Stimulated activated CD8-positive, alpha-beta memory T cell treated with anti-CD3 and anti-CD28 coated beads, Interleukin-12 subunit alpha, Interleukin-12 subunit beta, amount 100 ng/mL, for 4 hours (primary cell): ENCODE results near the gene HOXA9.
A peak's percentile ranks its signal among the peaks of the same experiment; 100 is the strongest.

Experiments used
- DNase-seq: peaks from one replicate; pipeline ENCODE4 v3.0.0-alpha.2; 2020; ENCODE audit warnings: low read depth

Gene HOXA9

DNA sequence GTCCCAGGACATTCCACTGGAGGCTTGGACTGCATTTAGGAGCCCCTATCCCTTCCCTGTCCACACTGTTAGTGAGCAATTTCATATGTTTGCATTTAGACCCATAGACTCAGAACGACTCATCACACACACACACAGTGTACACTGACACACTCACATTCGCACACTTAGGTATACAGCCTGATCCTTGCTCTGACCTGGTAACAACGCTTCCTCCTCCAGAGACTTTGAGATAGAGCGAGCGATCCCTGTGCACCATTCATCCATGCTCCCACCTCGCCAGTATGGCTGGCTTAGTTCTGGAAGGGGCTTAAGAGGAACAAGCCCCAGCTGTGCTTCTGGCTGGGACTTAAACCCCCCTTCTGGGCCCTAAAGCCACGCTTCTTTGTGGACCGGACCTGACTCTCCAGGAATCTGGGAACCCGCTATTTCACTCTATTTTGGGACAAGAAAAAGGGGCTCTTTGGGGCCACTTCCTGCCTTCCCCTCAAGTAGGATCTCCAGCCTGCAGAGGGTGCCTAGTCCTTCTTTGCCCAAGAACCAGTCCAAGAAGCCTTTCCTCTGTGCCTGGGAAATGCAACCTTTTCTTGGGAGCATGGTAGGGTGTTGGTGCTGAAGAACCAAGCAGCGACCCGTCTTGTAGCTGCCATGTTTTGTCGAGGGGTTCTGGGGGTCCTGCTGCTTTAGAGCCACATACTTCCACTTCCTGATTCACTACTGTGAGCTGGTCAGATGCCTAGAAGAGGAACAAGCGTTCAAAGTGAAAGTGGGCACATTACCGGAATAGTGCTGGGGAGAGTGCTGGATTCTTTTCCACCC, 35.6 kb upstream of the HOXA9 start:
- no peak for DNase-seq

DNA sequence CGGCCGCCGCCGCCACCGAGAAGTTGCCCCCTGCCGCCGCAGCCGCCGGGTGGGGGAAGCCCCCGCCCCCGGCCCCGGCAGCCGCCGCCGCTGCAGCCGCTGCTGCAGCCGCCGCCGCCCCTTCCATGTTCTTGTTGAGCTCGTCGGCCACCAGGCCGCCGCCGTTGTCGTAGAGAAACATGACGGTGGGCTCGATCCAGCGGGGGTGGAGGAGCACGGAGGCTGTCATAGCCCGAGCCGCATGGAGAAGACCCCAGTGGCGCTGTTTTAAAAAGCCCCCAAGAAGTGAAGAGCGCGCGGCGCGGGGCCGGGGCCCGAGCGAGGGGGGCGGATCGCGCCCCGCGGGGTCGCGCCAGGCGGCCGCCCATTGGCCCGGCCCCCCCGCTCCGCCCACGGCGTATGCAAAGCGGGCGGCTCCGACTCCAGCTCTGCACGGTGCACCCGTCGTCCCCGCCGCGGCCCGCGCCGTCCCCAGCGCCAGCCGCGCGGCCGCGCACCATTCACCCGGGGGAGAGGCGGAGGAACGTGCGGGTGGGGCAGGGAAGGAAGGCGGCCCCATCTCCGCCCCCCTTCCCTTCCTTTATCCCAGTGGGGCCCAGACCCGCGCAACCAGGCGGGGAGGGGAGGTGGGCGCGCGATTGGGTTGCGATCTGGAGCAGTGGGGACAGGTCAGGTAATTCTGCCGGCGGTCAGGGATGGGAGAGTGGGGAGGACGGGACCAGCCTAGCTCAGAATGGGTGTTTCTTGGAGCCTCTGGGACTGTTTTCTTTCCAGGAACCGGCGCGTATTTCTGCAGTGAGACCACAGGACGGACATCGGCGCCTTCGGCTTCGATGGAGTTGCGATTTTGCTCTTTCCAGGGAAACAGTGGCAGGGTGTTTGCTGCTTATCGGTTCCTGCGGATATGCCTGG, 34.8 kb upstream of the HOXA9 start, which contains the start of gene HOXA13:
HOXA13 (minus strand) TSS at position 243 of the 912 bp plus-strand sequence; CDS start at position 229, 14 bp downstream.
- DNase-seq = no peak

DNA sequence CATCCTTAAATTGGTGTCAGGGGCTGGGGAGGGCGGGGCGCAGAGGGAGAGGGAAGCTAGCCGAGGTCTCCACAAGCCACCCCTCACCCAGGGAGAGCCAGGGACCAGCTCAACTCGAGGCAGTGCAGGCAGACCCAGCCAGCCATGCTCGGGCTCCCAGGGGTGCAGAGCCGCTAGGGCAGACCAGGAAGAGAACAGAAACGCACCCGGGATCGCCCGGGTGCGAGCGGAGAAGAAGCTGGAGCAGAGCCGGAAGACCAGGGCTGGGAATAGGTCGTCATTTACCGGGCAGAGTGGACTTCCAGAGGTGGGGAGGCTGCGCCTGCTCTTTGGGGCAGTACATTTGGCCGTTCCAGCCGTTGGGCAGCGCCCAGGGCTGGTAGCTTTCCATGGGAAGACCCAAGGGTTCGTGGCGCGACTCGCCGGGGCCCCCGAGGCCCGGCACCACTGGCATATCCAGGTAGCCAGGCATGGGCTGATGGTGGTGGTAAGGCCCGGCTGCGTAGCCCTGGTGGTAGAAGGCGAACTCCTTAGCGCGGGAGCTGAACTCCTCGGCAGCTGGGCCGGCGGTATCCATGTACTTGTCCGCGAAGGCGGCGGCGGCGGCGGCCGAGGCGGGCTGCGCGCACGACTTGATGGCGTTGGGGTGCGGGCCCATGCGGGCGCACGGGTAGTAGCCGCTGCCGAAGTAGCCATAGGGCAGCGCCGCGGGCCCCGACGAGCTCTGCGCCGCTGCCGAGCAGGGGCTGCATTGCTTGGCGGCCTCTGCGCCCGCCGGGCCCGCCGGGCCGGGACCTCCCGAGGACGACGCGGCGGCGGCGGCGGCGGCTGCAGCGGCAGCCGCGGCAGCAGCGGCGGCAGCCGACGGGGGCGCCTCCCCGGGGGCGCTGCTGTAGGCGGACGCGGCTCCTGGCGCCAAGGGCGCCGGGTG, 33.8 kb upstream of the HOXA9 start:
- DNase-seq = no peak

DNA sequence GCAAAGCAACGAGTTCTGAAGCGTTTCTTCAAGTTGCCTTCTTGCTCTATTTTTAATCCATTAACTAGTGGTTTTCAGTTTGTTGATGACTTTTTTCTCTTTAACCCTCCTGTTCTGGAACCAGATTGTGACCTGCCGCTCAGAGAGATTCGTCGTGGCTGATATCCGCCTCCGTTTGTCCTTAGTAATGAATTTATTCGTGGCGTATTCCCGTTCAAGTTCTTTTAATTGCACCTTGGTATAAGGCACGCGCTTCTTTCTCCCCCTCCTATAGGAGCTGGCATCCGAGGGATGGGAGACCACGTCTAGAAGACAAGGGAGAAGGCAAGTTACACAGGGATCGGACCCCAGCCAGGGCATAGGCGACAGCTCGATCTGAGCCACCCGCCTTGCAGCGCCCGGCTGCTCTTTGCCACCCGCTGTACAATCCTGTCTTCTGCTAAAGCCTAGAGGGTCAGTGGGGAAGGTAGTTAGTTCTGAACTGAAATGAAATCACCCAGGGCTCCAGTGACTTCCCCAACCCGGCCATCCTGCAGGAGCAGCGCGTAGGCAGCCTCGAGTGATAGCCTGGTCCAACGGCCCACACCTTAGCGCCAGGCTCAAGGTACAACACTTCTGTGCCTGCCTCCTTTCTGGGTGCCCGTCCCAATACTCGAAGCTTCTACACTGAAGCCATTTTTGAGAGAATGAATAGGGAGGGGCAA, 33.0 kb upstream of the HOXA9 start:
- DNase-seq = no peak

DNA sequence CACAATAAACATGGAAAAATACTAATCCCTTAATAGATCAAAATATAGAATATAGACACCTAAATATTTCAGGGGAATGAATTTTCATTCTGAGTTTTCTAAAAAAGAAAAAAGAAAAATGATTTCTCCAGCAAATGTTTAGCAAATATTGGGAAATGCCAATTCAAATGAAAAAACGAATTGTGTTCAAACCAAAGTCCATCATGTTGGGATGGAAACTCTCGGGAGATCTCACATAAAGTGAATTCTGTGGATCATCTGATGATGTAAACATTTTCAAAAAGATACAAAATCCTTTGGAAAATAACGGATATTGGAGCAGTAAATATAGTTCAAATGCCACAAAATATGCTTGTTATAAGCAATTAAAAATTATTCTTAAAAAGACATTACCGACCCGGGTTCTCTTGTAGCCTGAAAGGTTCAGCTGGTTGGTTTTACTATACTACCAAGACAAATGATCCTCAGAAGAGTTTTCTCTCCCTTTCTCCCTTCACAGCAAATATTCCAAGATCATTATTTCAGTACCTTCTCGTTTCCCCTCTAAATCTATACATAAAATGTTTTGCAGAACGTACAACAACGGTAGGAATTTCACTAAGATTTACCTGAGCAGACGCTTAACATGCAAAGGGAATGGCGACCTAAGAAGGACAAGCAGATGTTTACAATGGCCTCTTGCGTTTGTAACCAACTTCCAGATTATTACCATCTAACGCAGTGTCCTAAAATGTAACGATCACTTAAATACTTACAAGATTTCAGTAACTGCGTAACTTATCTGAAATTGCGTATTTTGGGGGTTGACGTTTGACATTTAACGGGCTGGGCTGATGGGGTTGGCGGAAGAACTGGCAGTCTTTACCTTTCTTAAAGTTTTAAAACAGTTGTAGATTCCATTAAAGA, 32.1 kb upstream of the HOXA9 start:
- DNase-seq = no peak

DNA sequence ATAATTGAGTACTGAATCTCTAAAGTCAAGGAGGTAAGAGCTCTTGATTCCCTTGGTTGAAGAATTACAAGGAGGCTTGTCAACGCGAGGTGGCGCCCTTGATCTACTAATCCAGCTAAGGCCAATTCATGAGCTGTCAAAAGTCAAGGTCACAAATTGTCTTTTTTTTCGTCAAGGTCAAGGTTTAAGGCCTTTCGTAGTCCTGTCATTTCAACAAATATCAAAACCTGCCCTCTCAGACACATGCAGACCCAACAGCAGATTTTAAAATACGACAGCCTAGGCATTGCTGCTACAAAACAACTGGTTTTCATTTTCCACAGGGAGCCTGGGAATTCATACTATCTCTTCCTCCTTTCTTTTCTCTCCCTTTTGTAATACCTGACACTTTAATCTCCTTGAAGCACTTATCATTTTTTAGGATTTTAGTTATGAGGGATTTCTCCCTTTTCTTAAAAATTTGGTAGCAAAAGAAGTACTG, 31.0 kb upstream of the HOXA9 start:
- peak; percentile 60 for DNase-seq

DNA sequence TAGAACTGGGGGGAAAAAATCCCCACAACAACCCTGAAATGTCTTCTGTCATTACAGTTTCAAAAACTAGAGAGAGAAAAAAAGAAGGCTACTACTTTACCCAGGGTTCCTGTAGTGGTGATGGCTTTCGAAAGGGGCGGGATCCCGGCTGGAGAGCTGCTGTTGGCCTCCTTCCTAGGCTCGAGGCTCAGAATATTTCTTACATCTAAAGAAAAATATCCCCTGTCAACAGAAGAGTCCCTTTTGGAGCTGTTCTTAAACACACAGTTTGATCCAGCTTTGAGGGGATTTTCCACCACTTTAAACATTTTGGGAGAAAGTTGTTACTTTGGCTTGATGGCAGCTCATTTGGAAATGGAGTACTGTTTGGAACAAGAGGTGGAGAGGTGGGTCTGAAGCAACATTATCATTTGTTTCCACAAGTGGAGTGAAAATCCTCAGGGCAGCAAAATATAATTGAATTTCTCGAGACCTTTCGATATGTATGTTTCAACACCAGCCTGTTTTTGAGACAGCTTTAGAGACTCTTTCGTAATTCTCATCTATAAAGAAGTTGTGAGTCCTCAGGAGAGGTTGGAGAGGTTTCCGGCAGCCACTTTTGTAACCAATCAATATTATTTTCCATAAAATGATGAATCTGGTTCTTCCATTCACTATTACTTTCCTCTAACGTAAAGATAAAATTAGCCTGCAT, 29.5 kb upstream of the HOXA9 start:
- no peak for DNase-seq

DNA sequence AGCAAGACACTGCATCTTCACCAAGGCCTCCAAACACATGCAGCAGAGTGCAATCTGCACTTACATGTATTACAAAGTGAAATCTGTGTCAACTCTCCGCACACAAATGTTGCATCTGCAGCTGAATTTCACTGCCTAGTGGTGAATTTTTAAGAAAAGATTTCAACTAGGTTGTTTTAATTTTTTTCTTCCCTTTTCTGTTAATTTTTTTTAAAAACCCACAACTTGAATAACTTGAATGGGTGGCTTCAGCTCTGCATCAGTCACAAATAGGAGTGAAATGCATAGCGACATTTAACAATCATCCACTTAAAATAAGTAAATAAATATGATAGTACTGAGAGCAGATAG, 28.6 kb upstream of the HOXA9 start:
- DNase-seq = no peak

DNA sequence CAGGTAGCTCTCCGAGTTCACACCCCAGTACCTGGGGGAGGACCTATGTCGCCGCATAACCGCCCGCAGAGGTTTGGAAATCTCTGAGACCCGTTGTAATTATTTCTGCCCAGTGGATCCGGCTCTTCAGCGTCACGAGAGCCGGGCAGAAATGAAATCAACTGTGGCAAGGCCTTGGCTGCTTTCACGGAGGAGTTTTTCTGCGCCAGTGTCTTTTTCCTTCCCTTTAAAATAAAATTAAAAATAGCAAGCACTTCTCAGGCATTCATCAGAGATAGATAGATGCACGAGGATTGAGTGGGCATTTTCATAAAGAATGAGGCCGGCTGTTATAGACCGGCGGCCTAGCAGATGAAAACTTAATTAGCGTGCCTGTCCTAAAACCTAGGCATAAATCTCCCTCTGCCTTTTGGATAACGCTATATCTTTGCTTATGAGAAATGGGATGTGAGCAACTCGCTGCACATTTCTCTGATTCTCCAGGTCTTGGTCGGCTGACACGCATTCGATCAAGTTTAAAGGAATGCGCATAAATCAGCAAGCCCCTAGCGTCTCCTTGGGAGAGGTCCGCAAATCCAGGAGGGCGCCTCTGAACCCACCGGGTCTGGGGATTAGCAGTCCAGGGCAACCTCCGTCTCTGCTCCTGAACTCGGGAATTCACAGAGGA, 28.1 kb upstream of the HOXA9 start:
- DNase-seq = no peak

DNA sequence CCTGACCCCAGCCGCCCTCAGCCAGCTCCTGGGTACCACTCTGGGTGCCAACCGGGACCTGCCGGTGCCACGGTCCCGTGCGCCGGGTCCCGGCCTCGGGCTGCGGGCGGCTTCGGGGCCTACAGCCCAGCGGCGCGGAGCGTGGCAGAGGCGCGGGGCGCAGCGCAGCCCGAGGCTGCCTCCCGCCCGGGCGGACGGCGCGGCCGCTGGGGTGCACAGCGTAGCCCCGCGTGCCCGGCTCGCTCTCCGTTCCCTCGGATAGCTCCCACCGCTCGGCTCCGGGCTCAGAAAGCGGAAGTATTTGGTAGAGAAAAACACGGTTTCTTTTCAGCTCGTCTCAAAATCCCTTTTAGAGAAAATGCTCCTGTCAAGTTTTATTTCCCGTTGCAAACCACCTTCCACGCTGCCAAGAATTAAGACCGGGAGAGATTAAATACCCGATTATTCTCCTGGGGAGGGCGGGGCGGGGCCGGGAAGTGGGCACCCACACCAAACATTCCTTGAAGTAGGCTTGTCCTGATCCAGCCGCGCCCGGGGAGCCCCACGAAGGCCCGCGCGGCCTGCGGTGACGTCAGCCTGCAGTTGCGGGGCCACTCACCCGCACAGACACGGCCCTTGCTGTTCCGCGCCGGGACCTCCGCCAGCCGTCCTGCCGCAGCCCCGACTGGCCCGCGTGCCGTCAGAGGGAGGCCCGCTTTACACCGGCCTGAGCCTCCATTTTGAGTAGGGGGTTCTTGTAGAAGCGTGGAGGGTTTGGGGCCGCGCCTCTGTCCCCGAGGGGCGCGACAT, 27.4 kb upstream of the HOXA9 start:
- no peak for DNase-seq

DNA sequence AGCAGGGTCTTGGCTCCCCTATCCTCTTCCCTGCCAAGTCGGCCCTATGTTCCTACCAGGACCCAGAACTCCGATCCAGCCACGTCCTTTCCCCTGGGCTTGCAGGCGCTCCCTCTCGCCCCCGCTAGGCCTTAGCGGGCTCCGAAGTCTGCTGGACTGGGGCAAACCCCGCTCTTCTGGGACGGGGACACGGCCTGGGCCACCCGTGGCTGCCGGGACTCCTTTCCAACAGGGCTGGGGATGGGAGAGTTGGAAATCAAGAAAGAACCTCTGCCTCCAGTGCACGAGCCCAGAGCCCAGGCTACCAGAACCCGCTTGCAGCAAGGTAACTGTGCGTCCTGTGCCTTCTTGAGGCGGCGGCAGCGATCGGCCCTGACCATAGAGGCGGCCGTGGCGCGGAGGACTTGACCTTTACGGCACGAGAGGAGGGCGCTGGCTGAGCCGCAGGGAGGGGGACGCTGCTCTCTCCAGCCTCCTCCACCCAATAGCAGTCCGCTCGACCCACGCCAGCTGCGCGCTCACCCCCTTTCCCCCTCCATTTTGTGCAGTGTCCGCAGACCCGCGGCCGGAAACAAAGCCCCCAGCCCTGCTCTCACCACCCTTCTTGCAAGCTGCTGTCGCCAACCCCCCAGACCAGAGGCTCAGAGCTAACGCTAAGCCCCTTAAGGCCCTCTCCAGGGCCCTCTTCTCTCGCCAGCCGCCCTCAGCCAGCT, 26.7 kb upstream of the HOXA9 start:
- no peak for DNase-seq

DNA sequence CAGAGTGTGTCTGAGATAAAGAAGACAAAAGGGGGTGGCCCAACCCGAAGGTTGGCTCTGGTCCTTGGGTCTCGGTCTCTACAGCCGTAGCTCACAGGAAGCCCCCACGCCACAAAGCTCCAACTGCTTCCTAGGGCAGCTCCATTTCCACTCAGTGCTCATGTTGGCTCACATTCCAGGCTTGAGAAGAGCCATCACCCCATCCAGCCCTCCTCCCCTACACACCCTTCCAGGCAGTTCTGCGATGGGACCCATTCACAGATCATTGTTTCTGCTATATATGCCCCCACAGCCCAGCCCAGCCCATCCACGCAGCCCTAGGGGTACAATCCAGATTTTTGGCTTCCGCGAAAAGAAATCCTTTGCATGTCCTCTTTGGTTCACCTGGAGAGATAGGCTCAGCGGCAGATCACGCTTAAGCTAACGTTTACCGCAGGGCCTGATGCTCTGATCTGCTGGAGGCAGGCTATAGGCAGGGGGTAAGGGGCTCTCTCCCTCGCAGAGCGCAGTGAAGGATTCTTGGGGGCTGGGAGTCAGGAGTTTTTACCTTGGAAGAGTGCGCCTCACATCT, 25.9 kb upstream of the HOXA9 start:
- no peak for DNase-seq

DNA sequence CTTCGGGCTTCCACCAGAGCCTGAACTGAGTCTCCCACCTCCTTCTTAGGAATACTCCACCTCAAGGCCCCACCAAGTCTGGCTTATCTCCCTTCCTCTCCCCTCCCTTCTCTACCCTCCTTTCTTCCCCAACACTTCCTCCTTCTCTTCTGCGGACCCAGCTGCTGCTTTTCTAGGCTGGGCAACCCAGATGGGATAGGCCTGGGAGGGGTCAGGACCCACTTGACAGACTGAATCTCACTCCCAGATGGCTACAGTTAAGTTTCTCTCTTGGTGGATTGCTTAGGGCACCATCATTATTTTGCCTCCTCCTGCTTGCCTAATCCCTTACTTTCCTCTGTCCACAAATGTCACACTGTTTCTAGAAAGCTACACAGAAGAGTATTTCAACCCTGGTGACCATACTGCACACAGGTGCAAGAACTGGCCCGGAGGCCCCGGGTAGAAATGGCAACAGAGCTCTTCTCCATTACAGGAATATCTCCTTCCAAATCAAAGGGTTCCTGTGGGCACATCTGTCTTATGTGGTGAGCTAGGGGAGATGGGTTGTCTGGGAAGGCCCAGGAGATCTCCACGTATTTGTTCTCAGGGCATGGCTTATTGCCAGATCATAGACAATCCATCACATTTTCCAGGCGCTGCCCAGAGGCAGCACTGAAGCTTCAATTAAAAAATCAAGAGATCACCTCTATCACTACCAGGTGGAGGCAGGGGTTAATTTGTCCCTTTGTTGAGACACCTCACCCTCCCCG, 24.8 kb upstream of the HOXA9 start:
- no peak for DNase-seq

DNA sequence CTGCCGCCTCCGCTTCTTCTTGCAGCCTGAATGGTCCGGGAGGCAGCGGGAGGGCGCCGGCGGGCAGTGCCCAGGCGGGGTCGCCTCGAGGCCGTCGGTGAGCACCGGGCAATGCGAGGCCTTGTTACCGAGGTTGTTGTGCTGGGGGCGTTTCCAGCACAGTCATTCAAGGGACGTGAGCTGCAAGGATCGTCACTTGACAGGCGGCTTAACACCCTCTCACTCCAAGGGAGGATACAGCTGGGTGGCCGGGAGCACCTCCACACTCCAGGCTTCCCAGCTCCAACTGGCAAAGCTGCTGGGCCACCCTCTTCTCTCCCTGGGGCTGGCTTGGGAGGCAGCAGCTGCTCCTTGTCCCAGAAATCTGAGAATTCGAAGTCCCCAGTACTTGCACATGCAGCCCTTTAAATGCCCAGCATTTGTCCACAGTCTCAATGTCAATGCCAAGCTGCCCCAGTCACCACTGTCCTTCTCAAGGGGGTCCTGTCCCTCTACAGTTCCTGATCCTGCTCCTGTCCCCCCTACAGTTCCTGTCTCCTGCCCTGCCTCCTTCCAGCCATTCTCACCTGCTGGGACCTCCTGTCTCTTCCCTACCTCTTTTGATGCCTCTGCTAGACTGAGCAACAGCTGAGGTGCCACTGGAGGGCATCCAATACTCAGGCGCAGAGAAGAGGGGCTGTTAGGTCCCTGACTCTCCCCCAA, 24.1 kb upstream of the HOXA9 start:
- DNase-seq = no peak

DNA sequence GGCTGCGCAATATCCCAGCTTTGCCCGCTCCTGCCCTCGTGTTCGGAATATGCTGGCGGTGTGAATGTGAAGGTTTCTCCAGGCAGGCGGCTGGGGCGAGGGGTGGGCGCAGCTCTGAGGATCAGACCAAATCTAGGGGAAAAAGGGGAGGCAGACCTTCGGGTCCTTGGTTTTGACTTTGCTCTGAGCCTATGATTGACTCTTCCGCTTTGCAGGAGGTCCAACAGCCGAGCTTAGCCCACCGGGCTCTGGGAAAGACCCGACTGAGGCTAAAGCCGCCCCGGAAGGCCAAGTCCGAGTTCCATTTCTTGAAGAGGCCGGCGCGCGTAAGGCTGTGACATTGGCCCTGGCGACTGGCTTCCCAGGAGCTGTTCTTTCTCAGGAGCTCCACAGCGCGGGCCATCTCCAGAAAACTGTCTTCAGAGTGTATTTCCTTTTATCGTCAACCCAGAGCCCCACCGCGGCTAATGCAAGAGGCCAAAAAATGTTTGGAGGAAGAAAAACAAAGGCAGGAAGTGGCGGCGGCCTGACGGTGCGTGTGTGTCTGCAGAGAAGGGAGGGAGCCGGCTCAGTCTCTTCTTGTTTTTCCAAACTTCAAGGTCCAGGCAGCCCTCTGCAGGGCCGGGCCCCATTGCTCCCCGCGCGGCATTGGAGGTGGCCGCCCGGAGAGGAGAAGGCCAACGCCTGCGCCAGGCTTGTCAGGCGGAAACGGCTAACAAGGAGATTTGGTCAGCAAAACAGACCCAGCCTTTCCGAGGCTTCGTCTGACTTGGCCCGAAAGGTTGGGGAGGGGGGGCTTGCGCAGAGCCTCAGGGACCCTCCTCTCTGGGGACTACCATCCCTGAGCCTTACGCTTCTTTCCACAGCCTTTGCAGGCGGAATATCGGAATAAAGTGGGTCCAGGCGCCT, 23.3 kb upstream of the HOXA9 start:
- no peak for DNase-seq
